Body of pancreas (tissue), 4 donors: ENCODE data around the gene MKNK1.

Experiments
- POLR2A ChIP-seq, 3 donors: fragments of 450-650 bp; IDR thresholded peaks; one replicate each; pipeline ENCODE4 v1.6.1; 2016; ENCODE audit warnings: antibody characterized with exemption in 3 of 3, mild to moderate bottlenecking in 2 of 3
- TF ChIP-seq, protein P1 (sequence below), 7 experiments: fragments of 450-650 bp in 4 of 7; fragments of 200-600 bp in 3 of 7; sonication (generic) in 3 of 7; IDR thresholded peaks; one replicate each; pipeline ENCODE4 v1.5.1; 2016 to 2019; ENCODE audit warnings: antibody characterized with exemption in 7 of 7

DNA sequence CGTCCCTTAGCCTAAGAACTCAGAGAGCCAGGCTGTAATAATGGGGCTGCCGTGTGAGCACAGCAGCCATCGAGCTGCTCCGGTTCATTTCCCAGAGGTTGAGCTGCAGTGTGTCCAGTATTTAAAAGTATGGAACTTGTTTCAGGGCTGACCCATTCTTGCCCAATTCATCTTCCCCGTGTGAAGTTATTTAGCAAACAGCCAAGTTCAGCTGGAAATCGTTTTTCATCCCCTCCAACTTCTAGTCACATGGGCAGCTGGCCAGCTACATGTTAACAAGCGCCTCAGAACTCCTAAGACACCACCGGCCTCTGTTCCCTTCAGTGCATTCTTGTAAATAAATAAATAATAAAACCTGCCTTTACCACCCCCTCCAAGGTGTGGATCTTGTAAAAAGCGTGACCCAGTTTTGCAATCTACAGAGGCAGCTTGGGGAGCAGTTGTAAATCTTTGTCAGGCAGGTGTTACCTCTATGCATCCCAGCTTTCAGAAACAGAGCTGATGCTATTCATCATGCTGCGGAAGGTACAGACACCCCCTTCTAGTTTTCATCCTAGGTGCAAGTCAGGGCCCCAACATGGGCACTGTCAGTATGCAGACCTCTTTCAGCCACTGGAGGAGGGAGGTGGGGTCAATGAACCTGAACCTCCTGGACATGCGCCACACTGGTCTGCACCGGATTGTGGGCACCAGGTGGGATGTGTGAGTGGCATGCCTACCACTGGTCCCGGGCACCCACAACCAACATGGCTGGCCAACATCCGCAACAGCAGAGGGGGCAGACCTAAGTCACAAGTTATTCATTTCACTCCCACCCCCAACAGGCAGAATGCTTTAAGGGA is 34.0 kb downstream of the MKNK1 start:
- no peak for TF ChIP-seq POLR2A (IDR thresholded peaks at IDR 0.05)
- TF ChIP-seq, protein P1, sequence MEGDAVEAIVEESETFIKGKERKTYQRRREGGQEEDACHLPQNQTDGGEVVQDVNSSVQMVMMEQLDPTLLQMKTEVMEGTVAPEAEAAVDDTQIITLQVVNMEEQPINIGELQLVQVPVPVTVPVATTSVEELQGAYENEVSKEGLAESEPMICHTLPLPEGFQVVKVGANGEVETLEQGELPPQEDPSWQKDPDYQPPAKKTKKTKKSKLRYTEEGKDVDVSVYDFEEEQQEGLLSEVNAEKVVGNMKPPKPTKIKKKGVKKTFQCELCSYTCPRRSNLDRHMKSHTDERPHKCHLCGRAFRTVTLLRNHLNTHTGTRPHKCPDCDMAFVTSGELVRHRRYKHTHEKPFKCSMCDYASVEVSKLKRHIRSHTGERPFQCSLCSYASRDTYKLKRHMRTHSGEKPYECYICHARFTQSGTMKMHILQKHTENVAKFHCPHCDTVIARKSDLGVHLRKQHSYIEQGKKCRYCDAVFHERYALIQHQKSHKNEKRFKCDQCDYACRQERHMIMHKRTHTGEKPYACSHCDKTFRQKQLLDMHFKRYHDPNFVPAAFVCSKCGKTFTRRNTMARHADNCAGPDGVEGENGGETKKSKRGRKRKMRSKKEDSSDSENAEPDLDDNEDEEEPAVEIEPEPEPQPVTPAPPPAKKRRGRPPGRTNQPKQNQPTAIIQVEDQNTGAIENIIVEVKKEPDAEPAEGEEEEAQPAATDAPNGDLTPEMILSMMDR (IDR thresholded peaks at IDR 0.05), result no peak
